NCI-H524 treated with DMSO at 0.1 percent for 48 hours (cell line): Measurements from ENCODE around the gene ZNF322.

Experiments
- DNase-seq: peaks from one replicate; lab custom pipeline; 2025; lab: John Stamatoyannopoulos, UW

The ZNF322 gene

DNA sequence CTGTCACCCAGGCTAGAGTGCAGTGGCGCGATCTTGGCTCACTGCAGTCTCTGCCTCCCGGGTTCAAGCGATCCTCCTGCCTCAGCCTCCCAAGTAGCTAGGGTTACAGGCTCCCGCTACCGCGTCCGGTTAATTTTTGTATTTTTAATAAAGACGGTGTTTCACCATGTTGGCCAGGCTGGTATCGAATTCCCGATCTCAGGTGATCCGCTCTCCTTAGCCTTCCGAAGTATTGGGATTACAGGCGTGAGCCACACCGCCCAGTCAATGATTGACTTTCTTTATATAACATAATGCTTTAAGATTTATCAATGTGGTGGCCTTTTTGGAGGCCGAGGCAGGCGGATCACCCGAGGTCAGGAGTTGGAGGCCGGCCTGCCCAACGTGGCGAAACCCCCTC is 70.6 kb downstream of the ZNF322 start:
- no peak for DNase-seq
